Measurements from ENCODE around the gene NRIP1. TPM values are rescaled to one million over a fixed set of nuclear protein-coding genes. Genes with fewer than 3 reads are reported as not detected.

The NRIP1 gene
- total RNA-seq, 2 experiments from 2014 or later = 12.4 to 12.8 TPM

DNA sequence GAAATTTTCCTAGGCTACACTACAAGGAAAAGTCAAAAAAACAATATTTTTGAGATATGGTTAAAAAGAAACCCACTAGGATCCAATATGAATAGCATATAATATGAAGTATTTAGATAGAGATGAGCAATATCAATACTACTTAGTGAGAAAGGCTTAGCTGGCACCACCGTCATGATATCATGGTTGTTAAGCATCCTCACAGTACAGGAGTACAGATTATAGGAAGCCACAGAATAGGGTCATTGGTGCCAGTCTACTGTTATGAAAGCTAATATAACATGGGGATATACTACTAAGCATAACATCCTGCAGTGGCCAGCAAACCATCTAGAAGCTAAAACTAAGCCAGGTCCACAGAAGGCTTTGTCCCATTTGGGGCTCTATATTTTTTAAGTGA is 28.4 kb upstream of the NRIP1 start:
- Mint-ChIP-seq H3K36me3 (ENCODE audit: low read depth) (no peaks in the 10 kb centered on the region), H3K4me1 (ENCODE audit: low read depth) (no peaks in the 10 kb centered on the region), H3K9me3 (no peaks in the 10 kb centered on the region), H3K4me3 (no peak overlapping the region), H3K27me3 (peaks cover 2% of the 10 kb centered on the region), H3K27ac (no peak overlapping the region)
- TF ChIP-seq, protein P1, sequence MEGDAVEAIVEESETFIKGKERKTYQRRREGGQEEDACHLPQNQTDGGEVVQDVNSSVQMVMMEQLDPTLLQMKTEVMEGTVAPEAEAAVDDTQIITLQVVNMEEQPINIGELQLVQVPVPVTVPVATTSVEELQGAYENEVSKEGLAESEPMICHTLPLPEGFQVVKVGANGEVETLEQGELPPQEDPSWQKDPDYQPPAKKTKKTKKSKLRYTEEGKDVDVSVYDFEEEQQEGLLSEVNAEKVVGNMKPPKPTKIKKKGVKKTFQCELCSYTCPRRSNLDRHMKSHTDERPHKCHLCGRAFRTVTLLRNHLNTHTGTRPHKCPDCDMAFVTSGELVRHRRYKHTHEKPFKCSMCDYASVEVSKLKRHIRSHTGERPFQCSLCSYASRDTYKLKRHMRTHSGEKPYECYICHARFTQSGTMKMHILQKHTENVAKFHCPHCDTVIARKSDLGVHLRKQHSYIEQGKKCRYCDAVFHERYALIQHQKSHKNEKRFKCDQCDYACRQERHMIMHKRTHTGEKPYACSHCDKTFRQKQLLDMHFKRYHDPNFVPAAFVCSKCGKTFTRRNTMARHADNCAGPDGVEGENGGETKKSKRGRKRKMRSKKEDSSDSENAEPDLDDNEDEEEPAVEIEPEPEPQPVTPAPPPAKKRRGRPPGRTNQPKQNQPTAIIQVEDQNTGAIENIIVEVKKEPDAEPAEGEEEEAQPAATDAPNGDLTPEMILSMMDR (IDR thresholded peaks at IDR 0.05) = no peak
- intact Hi-C loops (cut with micrococcal nuclease) = no loop called here
- ChIA-PET CTCF (interaction anchor here (1.3 kb wide), 1 partner anchor 80 kb away, joined by 3 read pairs; no protein-coding TSS in a partner anchor), POLR2A (no interaction called here)
- DNase-seq (no peak), ATAC-seq (no peak)

DNA sequence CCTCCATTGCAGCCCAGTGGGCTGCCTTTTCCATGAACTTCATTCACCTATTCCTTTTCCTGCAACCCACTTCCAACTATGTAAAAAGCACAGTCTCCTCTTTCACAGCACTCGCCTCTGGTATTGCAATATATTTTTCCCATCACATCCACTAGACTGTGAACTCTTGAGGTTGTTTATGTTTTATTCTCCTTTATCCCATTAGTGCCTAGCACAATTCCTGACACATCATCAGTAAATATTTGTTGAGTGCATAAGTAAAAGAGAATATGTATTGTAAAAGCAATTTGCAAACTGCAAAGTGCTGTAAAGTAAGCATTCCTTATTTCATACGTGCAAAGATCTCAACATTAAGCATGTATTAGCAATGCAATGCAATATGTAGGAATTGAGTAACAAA is 27.9 kb upstream of the NRIP1 start:
- ATAC-seq (no peak), DNase-seq (no peak)
- no peaks in the 10 kb centered on the region for H3K4me1 Mint-ChIP-seq (ENCODE audit: low read depth)
- TF ChIP-seq, protein P1 (IDR thresholded peaks at IDR 0.05) = no peak
- no peak overlapping the region for H3K4me3 Mint-ChIP-seq
- CTCF ChIA-PET = no interaction called here
- no peak overlapping the region for H3K27ac Mint-ChIP-seq
- POLR2A ChIA-PET = no interaction called here
- H3K36me3 Mint-ChIP-seq (ENCODE audit: low read depth) = no peaks in the 10 kb centered on the region
- H3K27me3 Mint-ChIP-seq = peaks cover 2% of the 10 kb centered on the region
- intact Hi-C loops (cut with micrococcal nuclease) = no loop called here
- no peaks in the 10 kb centered on the region for H3K9me3 Mint-ChIP-seq

DNA sequence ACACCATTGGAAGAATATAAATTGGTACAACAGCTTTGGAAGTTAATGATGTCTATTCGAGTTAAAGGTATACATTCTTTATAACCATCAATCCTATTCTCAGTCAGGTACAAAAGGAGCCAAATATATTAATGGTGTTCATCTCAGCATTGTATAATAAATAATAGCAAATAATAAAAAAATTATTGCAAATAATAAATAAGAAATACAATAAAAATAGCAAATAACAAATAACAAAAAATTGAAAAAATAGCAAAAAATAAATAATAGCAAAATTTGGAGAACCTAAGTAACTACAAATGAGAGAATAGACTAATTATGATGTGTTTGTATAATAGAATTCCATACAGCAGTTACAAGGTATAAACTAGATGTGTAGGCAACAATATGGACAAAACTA is 25.6 kb upstream of the NRIP1 start:
- Mint-ChIP-seq H3K27me3 (peaks cover 2% of the 10 kb centered on the region), H3K4me1 (ENCODE audit: low read depth) (no peaks in the 10 kb centered on the region), H3K27ac (no peak overlapping the region), H3K9me3 (no peaks in the 10 kb centered on the region), H3K36me3 (ENCODE audit: low read depth) (no peaks in the 10 kb centered on the region), H3K4me3 (no peak overlapping the region)
- DNase-seq (no peak), ATAC-seq (no peak)
- TF ChIP-seq, protein P1 (IDR thresholded peaks at IDR 0.05) = no peak
- ChIA-PET POLR2A (no interaction called here), CTCF (no interaction called here)
- intact Hi-C loops (cut with micrococcal nuclease) = no loop called here

DNA sequence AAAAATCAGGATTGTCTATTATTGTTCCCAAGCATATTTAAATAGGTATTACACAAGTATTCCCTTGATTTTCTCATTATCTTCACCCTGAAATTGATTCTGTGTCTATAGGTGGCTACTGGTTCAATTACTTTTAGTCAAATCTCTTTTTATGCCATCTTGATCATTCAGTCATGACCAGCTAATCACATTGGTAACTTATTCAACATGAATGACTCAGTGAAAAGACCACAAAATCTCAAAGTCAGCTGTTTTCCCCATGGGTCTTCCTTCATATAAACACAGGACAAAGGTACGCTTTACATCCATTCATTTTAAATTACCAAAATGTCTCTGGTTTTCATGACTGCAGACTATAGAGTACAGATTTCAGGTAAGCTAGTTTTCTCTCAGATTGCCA is 23.7 kb upstream of the NRIP1 start:
- Mint-ChIP-seq H3K9me3 (no peaks in the 10 kb centered on the region), H3K27ac (no peak overlapping the region), H3K4me3 (no peak overlapping the region), H3K27me3 (peaks cover 2% of the 10 kb centered on the region), H3K36me3 (ENCODE audit: low read depth) (no peaks in the 10 kb centered on the region), H3K4me1 (ENCODE audit: low read depth) (no peaks in the 10 kb centered on the region)
- ChIA-PET POLR2A (no interaction called here), CTCF (no interaction called here)
- intact Hi-C loops (cut with micrococcal nuclease) = no loop called here
- DNase-seq = no peak
- TF ChIP-seq, protein P1 (IDR thresholded peaks at IDR 0.05) = no peak
- no peak for ATAC-seq

DNA sequence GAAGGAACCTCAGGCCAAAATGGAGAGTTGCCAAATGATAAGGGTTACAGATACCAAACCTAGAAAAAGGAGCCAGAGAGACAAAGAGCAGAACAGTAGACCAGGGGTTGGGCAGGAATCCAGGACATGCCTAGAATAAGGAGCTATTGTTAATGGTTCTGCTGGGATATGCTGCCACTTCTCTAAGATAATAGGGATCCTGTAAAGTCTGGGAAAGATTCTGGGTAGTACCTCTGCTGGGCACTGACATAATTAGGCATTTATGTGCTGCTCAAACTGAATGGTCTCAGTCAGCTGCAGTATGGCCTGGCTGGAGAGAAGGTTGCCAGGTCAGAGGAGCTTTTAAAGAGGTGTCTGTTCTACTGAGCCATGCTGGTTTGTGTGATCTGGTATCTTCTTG is 19.9 kb upstream of the NRIP1 start:
- H3K4me1 Mint-ChIP-seq (ENCODE audit: low read depth) = no peaks in the 10 kb centered on the region
- ChIA-PET CTCF (no interaction called here), POLR2A (interaction anchor here (1.0 kb wide), 1 partner anchor 15 kb away, joined by 3 read pairs; no protein-coding TSS in a partner anchor)
- H3K36me3 Mint-ChIP-seq (ENCODE audit: low read depth) = no peaks in the 10 kb centered on the region
- no peaks in the 10 kb centered on the region for H3K27me3 Mint-ChIP-seq
- H3K27ac Mint-ChIP-seq = no peak overlapping the region
- no peak for DNase-seq
- no peak for ATAC-seq
- no peak overlapping the region for H3K4me3 Mint-ChIP-seq
- H3K9me3 Mint-ChIP-seq = no peaks in the 10 kb centered on the region
- intact Hi-C loops (cut with micrococcal nuclease) = no loop called here
- TF ChIP-seq, protein P1 (IDR thresholded peaks at IDR 0.05) = no peak

Measured in activated CD8-positive, alpha-beta T cell treated with anti-CD3 and anti-CD28 coated beads for 36 hours (primary cell).